Measurements from ENCODE around the gene TPO.
A peak's percentile ranks its signal among the peaks of the same experiment; 100 is the strongest.
"Not testable (repeated sequence)": the region's sequence is repeated elsewhere in the genome, so short reads cannot be mapped to it uniquely, and the experiment has no call there.

TPO gene

DNA sequence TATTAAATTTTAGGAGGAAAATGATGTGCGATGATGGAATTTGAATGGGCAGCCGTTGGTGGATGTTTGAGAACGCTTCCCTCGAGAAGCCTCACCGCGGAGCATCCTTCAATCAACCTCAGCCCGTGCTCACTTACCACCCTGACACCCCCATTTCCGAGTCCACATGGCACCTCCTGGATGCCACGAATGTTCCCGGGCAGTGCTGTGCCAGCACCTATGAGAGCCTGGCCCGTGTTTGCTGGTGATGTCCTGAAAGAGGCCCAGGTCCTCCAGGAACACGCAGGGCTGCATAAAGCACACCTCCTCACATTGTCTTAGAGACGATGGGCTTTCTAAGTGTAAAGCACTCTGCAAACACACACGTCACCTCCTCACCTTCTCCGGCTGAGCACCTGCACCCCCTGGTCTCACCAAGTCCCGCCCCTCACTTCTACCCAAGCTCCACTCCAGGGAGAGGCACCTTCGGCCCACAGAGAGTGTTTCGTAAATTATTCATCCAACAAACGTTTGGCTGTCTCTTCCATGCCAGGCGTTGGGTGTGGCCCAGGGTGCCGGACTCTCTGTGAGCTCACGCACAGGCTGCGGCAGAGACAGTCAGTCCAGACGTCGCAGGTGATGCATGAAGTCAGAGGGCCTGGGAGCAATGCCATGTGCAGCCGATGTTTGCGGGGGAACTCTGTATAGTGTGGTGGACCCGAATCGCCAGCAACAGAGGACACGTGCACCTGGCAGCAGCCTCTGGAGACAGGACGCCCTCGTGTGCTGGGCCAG, 150.0 kb downstream of the TPO start:
- no peak for DNase-seq

DNA sequence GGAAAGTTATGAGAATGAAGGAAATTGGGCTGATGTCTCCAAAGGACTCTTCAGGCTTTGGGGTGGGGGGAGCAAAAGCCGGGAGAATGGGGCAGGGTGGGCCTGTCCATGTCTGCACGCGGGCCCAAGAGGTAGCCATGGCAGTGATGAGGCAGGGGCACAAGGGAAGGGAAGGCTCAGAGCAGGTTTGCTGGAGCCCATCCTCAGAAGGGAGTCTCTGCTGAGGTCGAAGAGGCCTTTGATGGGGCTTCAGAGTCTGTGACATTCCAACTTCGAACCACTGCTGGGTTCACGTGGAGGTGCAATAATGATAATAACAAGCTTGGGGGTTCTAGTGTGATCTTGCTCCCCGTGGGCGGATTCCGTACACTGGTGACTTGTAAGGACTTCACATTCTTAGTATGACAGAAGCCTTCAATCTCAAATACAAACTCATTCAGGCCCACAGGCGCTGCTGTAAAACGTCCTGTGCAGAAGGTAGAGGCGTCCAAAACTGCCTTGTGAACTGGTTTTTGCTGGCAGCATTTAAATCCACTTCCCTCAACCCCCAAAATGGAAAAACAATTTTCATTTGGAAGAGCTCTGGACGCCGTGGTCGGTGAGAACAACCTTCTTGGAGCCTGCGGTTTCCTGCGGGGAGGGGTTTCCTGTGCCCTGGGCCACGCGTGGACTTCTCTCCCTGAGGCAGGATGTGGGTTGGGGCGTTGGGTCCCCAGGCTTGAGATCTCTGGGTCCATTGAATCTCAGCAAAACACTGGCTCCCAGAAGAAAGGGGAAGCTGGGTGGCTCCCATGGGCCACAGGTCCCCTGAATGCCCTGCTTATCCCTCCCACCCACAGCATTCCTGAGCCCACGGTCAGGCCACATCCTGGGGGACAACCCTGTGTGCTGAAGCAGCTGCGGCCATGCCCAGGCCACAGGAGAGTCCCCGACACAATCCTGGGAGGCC, 151.0 kb downstream of the TPO start:
- peak; percentile 18 for DNase-seq

DNA sequence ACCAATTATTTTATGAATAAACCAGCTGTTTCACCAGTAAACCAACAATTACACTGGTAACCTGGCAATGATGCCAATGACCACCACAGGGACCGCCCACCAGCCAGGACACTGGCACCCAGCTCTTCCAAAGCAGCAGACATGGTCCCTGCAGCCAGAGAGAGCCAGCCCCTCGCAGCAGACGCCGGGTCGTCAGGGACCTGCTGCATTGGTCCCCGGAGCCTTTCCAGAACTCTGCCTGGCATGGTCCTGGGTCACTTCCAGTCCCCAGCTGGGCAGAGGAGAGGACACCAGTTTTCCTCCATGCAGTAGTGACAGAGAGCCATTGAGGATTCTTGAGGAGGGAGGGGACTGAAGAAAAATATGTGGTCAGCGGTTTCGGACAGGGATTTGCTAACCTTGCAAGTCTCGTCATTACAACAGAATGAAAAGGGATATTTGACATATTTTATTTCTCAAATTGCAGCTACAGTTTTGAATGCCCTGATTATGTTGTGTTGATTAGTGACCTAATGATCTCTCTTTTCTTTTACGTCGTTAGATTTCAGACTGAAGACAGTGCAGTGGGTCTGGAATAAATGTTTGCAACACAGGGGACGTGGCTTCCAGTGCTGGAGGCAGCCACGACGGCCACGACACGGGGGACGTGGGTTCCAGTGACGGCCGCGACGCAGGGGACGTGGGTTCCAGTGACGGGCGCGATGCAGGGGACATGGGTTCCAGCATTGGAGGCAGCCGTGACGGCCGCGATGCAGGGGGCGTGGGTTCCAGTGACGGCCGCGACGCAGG, 154.5 kb downstream of the TPO start:
- no peak for DNase-seq

- DNase-seq = not testable (repeated sequence)
Measured at GRCh38 chr2:1568345-1568668, 155.0 kb downstream of the TPO start.

GRCh38 chr2:1569879-1570450, 156.7 kb downstream of the TPO start:
- no peak for DNase-seq

DNA sequence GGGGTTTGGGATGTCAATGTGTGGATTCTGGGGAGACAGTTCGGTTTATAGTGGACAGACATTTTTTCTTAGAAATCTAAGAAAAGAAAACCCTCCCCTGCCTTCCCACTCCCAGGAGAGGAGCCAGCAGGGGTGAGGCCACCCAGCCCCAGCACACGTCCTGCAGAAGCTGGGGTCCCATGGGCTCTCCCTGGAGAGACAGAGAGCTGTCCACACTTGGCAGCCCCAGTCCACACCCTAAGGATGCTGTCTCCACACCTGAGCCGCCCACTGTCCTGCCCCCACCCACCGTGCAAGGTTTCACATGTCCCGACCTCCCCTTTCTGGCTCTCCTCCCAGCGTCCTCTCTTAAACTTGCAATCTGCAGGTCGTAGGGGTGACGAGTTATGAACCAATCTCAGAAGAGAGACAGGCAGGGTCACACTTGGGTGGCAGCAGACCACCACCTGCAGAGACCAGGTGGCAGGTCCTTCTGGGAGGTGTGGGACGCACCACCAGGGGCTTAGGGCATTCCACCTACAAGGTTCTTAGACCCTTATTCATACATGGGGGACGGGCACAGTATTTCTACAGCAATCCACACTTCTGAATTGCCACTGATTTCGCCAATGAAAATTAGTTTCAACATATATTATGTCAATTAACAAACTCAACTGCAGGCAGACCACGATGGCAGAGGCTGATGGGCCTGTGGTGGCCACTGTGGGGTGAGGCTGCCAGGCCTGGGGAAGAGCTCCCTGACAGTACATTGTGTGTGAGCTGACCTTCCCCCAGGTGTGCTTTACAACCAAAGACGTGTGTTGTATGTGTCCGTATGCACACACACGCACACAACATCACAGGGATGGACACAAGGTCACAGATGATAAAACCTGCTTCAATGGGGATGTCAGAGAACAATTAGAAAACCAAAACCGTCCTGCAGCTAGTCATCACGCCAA, 158.5 kb downstream of the TPO start:
- no peak for DNase-seq

- DNase-seq = no peak
Measured at GRCh38 chr2:1572638-1573037, 159.4 kb downstream of the TPO start.

DNA sequence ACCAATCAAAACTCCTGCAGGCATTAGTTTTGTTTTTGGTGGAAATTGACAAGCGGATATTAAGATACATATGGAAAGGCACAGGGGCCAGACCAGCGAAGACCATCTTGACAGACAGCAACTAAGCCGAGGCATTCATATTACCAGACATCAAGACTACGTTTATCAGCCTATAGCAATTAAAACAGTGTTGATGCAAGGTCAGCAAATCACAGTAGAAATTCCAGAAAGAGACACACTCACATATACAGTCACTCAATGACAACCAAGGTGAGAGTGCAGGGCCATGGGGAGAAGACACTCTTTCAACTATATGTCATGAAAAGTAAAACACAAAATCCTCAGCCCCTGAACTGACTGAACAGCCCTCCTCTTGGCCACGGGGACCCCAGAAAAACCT, 164.6 kb downstream of the TPO start:
- no peak for DNase-seq

GRCh38 chr2:1581257-1581964, 168.1 kb downstream of the TPO start:
- not testable (repeated sequence) for DNase-seq

- DNase-seq = no peak
Measured at GRCh38 chr2:1581965-1582625, 168.8 kb downstream of the TPO start.

GRCh38 chr2:1582891-1583341, 169.7 kb downstream of the TPO start:
- DNase-seq = no peak

DNA sequence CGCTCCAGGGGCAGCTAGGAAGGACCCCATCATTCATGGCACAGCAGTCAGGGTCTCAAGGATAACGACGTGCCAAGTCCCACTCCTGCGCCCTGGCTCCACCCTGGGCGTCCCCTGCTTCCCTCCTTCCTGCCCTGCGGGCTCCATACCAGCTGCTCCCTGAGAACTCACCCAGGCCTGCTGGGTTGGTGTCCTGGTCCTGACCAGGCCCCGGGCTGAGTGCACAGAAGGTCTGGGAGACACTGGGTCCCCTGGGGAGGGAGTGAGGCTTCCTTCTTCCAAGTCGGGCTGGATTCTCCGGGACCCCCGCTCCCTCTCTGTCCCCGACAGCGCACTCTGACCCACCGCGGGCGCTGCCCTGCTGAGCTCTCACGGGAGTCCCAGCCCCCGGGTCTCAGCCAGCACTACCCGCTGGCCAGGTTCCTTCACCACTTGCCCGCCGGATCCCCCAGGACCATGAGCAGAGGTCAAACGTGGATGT, 170.8 kb downstream of the TPO start:
- no peak for DNase-seq

DNA sequence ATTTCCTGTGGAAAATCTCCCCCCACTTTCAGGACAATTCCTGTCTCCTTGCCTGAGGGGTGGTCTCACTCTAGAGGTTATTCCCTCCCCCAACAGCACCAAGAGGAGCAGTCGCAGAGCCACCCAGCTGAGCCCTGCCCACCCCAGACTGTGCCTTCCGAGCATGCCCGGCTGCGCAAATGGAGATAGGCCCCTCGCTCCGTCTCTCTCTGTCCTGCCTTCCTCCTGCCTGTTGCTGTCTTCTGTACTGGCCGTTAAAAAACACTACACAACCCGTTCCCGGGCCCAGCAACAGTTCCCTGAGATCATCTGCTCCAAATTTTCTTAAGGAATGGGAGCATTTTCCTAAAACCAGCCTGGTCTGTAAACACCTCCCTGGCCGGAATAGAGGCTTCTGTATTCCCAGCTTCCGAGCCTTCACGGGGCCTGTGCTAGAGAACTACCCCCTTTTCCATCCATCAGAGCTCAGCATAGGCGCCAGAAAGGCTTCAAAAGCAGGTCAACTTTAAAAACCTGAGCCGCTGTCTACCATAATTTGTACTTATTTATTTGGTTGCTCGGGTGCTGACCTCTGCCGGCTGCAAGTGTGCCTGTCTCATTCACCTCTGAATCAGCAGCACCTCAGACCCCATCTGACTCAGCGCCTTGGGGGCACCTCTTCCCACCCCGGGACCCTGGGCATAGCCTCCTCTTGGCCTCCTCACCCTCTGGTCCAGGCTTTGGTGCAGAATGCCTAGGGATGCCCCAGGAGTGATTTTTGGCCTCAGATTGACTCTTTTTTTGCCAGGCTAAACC, 171.6 kb downstream of the TPO start:
- no peak for DNase-seq

DNA sequence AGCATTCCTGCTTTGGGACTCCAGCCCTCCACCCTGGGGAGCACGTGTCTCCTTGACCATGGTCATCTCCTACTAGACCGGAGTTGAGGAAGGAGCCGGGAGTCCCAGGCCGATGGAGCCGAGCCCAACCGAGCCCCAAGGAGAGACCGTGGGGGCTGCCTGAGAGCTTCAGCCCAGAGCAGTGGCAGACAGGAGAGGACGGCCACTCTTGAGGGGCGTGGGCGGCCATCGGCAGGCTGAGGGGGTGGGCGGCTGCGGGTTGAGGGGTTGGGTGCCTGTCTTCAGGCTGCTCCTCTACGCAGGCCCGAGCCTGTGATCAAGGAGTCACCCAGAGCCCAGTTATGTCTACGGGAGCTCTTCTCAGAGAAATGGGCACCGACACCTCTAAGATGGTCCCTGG, 172.4 kb downstream of the TPO start:
- no peak for DNase-seq

DNA sequence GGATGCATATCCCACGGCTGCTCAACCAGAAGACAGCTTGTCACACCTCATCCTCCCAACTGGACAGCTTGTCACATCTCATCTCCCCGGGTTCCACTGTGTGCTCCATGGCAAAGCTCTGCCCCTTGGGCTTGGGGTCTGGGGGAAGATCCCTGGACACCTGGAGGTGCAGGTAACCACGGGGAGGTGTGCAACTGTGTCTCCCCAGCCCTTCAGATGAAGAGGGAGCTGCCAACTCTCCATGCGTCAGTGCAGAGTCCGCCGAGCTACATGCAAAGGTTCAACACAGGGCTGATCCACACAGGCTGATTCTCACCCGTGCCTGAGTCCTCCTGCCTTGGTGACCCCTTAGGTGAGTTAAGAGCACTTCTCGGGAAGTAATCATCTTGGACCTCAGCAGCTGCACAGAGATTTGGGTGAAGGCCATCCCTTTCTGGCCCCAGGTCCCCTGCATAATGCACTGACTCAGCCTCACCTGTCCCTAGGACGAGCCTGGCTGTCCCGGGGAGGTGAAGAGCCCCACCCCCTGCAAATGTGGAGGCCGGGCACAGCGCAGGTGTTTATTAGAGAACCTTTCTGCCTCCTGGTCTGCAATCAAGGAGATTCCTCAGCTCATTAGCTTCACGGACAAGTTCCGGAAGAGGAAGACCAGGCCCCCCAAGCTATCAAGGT, 173.1 kb downstream of the TPO start:
- no peak for DNase-seq

GRCh38 chr2:1586923-1587840, 173.9 kb downstream of the TPO start:
- no peak for DNase-seq
